Adrenal gland (tissue), 12 donors: ENCODE results near the gene EPHA5. TPM values are rescaled to one million over a fixed set of nuclear protein-coding genes. Genes with fewer than 3 reads are reported as not detected.

Source experiments
- DNase-seq, 7 donors: peaks; one replicate each; pipeline ENCODE4 v3.0.0-alpha.2; 2019 to 2020
- H3K27ac ChIP-seq, 5 donors: fragments of 200-600 bp; sonication (generic) in 4 of 5; 1 replicate in 3 of 5; 2 replicates in 2 of 5; pipeline versions ENCODE4 v1.5.1 to v1.8.0; 2016 to 2020; ENCODE audit warnings: mild to moderate bottlenecking in 1 of 5
- H3K27me3 ChIP-seq: fragments of 200-600 bp; 2 replicates; pipeline ENCODE4 v1.8.0; 2021
- H3K36me3 ChIP-seq, 2 donors: fragments of 200-600 bp; replicated peaks in 1 of 2; 1 replicate in 1 of 2; 2 replicates in 1 of 2; pipeline versions ENCODE4 v1.5.1 to v1.8.0; 2018 to 2022
- H3K4me1 ChIP-seq, 2 donors: fragments of 200-600 bp; replicated peaks in 1 of 2; 1 replicate in 1 of 2; 2 replicates in 1 of 2; pipeline versions ENCODE4 v1.5.1 to v1.8.0; 2018 to 2021
- H3K4me3 ChIP-seq, 4 donors: fragments of 200-600 bp; sonication (generic) in 3 of 4; one replicate each; pipeline ENCODE4 v1.5.1; 2016 to 2018
- H3K9me3 ChIP-seq, 3 donors: fragments of 200-600 bp; sonication (generic) in 1 of 3; replicated peaks in 1 of 3; 1 replicate in 2 of 3; 2 replicates in 1 of 3; pipeline versions ENCODE4 v1.5.1 to v1.8.0; 2016 to 2021
- POLR2A ChIP-seq, 2 donors: fragments of 450-650 bp; IDR thresholded peaks; one replicate each; pipeline ENCODE4 v1.6.1; 2017; ENCODE audit warnings: antibody characterized with exemption in 2 of 2, mild to moderate bottlenecking in 2 of 2, moderate library complexity in 1 of 2
- WGBS, 4 donors: extraction: QIAGEN DNeasy Blood & Tissue Kit in 2 of 4; methylation state at CpG; one replicate each; pipeline versions ENCODE4 v1.1.5 to v1.1.7; 2013 to 2017; 5-methylcytosine and 5-hydroxymethylcytosine counted together
- intact Hi-C, 2 donors: fragments of 100-400 bp; cut with DNase I; formaldehyde crosslinking; loops; one replicate each; pipeline versions ENCODE4 v1.14.1 to v1.15.0; 2022 to 2023
- polyA plus RNA-seq, 3 donors: library from polyadenylated mRNA; stranded (reverse); fragments of 200-250 nt in 2 of 3; fragments of 350-450 nt in 1 of 3; fragmentation: Illumina TruSeq in 1 of 3; extraction: RNeasy Lipid Tissue Mini Kit (QIAGEN cat#74804) in 1 of 3; gene quantifications; one replicate each; pipeline ENCODE4 v1.2.3, GENCODE V29; 2013 to 2014
- total RNA-seq, 9 donors: library from RNA; depleted of rRNA in 4 of 9; stranded (reverse); fragments of >200 nt in 4 of 9; fragments of 120-200 nt in 1 of 9; fragmentation: NEBNext Ultra II Directional in 1 of 9; extraction: Animal tissue kit (Norgen Biotek cat#: 25700) in 1 of 9; gene quantifications; one replicate each; pipeline versions ENCODE4 v1.1.0 to v1.2.4, GENCODE V29; 2013 to 2023
- TF ChIP-seq, protein P1 (sequence below), 6 experiments: fragments of 450-650 bp in 4 of 6; fragments of 200-600 bp in 2 of 6; sonication (generic) in 1 of 6; IDR thresholded peaks; 1 replicate in 5 of 6; 2 replicates in 1 of 6; pipeline versions ENCODE4 v1.5.1 to v1.8.0; 2016 to 2021; ENCODE audit warnings: antibody characterized with exemption in 6 of 6, mild to moderate bottlenecking in 2 of 6, moderate library complexity in 1 of 6
- donor health status: healthy with polysubstance abuse.
- donor health status: Bipolar disorder and iron deficiency.
- donor health status: DM: yes; HTN: yes; CAD: no.
- donor health status: DM: no; HTN: no; CAD: no.
- donor health status: DM: no; HTN: no; CAD: no.
- donor health status: DM: yes; HTN: yes; CAD: no.

The EPHA5 gene
- total and polyA plus RNA-seq, 12 donors = 0.04 to 0.95 (median 0.22) TPM; not detected in 3

DNA sequence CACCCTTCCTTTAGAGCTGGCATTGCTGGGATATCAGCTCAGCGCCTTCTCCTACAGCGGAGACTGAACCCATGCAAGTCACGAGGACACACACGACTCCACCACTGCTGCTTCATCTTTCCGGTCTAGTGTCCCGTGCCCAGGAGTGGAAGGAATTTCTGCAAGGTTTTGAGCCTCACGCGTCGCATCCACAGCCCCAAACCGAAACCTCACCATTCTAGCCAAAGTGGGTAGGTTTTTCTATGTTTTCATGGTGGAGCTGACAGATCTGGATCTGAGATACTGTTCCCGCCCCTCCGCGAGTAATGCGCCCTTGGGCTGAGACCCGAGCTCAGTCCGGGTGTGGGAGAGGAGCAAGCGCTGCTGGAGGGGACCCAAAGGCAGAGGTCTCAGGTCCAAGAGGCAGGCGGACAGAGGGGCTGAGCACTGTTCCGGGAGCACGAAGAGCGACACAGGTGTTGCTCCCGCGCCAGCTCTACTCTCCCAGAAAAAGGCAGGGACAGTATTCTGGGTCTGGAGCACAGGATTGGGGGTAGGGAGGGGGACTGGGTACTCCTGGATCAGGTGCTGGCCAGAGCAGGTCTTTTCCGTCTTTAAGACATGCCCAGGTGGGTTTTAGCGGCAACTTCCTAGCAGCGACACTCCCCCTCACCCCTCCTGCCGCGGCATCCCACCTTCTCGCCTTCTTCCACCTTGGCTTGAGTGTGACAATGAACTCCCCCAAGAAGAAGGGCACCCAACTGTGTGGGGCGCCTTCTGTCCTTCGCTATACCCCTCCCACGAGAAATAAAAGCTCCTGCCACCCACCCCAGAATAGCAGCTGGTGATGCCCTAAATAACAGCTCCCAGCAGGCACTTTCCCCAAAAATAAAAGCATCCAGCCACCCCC lies 1.8 kb downstream of the EPHA5 start:
- TF ChIP-seq POLR2A (IDR thresholded peaks at IDR 0.05) = no peak
- TF ChIP-seq, protein P1, sequence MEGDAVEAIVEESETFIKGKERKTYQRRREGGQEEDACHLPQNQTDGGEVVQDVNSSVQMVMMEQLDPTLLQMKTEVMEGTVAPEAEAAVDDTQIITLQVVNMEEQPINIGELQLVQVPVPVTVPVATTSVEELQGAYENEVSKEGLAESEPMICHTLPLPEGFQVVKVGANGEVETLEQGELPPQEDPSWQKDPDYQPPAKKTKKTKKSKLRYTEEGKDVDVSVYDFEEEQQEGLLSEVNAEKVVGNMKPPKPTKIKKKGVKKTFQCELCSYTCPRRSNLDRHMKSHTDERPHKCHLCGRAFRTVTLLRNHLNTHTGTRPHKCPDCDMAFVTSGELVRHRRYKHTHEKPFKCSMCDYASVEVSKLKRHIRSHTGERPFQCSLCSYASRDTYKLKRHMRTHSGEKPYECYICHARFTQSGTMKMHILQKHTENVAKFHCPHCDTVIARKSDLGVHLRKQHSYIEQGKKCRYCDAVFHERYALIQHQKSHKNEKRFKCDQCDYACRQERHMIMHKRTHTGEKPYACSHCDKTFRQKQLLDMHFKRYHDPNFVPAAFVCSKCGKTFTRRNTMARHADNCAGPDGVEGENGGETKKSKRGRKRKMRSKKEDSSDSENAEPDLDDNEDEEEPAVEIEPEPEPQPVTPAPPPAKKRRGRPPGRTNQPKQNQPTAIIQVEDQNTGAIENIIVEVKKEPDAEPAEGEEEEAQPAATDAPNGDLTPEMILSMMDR (IDR thresholded peaks at IDR 0.05) = no peak
- intact Hi-C loops = no loop called here
- Histone ChIP-seq H3K27me3 (peaks cover 30% of the 10 kb centered on the region), H3K36me3 (no peaks in the 10 kb centered on the region), H3K4me1 (peaks cover 16 to 19% of the 10 kb centered on the region in 2 donors), H3K27ac (no peak overlapping the region), H3K9me3 (no peaks in the 10 kb centered on the region), H3K4me3 (peak overlapping the region in 1 of 4 donors; percentile 47)
- DNase-seq = peak in 3 of 7 donors; percentile 9 to 21 (median 13)
- 4 to 6% (median 5%) methylated on average over 18 to 32 of the region's 32 CpGs for WGBS, 4 donors

GRCh38 chr4:65667506-65668041 lies 2.7 kb downstream of the EPHA5 start:
- TF ChIP-seq, protein P1 (IDR thresholded peaks at IDR 0.05) = no peak
- intact Hi-C loops = no loop called here

GRCh38 chr4:65665771-65666523 lies 4.3 kb downstream of the EPHA5 start:
- 36 to 60% (median 58%) methylated on average over 3 of the region's 3 CpGs for WGBS, 4 donors
- peaks cover 16 to 19% of the 10 kb centered on the region in 2 donors for H3K4me1 ChIP-seq
- no peaks in the 10 kb centered on the region for H3K36me3 ChIP-seq
- TF ChIP-seq, protein P1 (IDR thresholded peaks at IDR 0.05) = no peak
- no peak for TF ChIP-seq POLR2A (IDR thresholded peaks at IDR 0.05)
- intact Hi-C loops = no loop called here
- no peak for DNase-seq
- no peak overlapping the region for H3K27ac ChIP-seq
- no peaks in the 10 kb centered on the region for H3K9me3 ChIP-seq
- H3K27me3 ChIP-seq = peaks cover 30% of the 10 kb centered on the region
- H3K4me3 ChIP-seq = no peak overlapping the region

More at GRCh38 chr4:65667506-65668041, 2.7 kb downstream of the EPHA5 start:
- Histone ChIP-seq H3K4me3 (peak overlapping the region in 1 of 4 donors; percentile 47), H3K27me3 (peaks cover 30% of the 10 kb centered on the region), H3K27ac (no peak overlapping the region), H3K9me3 (no peaks in the 10 kb centered on the region), H3K36me3 (no peaks in the 10 kb centered on the region), H3K4me1 (peaks cover 16 to 19% of the 10 kb centered on the region in 2 donors)
- no peak for DNase-seq
- 13 to 23% (median 16%) methylated on average over 10 of the region's 10 CpGs for WGBS, 4 donors

- 48 to 76% (median 53%) methylated on average over 1 of the region's 1 CpG for WGBS, 4 donors
- H3K27me3 ChIP-seq = no peaks in the 10 kb centered on the region
Observed at GRCh38 chr4:65661471-65661870, 8.8 kb downstream of the EPHA5 start.

More at GRCh38 chr4:65661471-65661870, 8.8 kb downstream of the EPHA5 start:
- intact Hi-C loops = no loop called here
- H3K36me3 ChIP-seq = no peaks in the 10 kb centered on the region
- H3K27ac ChIP-seq = no peak overlapping the region
- no peak overlapping the region for H3K4me3 ChIP-seq
- no peaks in the 10 kb centered on the region for H3K9me3 ChIP-seq
- peak in 3 of 7 donors; percentile 7 to 48 (median 19) for DNase-seq
- TF ChIP-seq, protein P1 (IDR thresholded peaks at IDR 0.05) = no peak
- no peak for TF ChIP-seq POLR2A (IDR thresholded peaks at IDR 0.05)
- no peaks in the 10 kb centered on the region for H3K4me1 ChIP-seq
